Measurements from ENCODE around the gene SLC9A3.

- TF ChIP-seq POLR2A (IDR thresholded peaks at IDR 0.05) (no peak), POLR2AphosphoS5 (IDR thresholded peaks at IDR 0.05) (no peak)
Observed at GRCh38 chr5:494667-495255, 29.5 kb downstream of the SLC9A3 start.
